ENCODE results near the gene PPP6R1.
A peak's percentile ranks its signal among the peaks of the same experiment; 100 is the strongest.
"Not testable (repeated sequence)": the region's sequence is repeated elsewhere in the genome, so short reads cannot be mapped to it uniquely, and the experiment has no call there.

PPP6R1 gene

GRCh38 chr19:55206664-55207500 lies 51.9 kb downstream of the PPP6R1 start:
- peak; percentile 75 for DNase-seq (ENCODE audit: low spot score)
- in situ Hi-C loops (cut with MboI; ENCODE audit: low sequenced_read_pairs, unreplicated experiment), result no loop called here
- TF ChIP-seq CTCF (IDR thresholded peaks at IDR 0.05; ENCODE audit: borderline replicate concordance, control extremely low read depth, extremely low read depth, insufficient read depth, missing control alignments), result no peak

GRCh38 chr19:55202199-55202598 lies 56.6 kb downstream of the PPP6R1 start:
- in situ Hi-C loops (cut with MboI; ENCODE audit: low sequenced_read_pairs, unreplicated experiment); DNase-seq (ENCODE audit: low spot score): not testable (repeated sequence)

- in situ Hi-C loops (cut with MboI; ENCODE audit: low sequenced_read_pairs, unreplicated experiment), result no loop called here
- no peak for DNase-seq (ENCODE audit: low spot score)
- TF ChIP-seq CTCF (IDR thresholded peaks at IDR 0.05; ENCODE audit: borderline replicate concordance, control extremely low read depth, extremely low read depth, insufficient read depth, missing control alignments), result no peak
Observed at GRCh38 chr19:55199620-55200204, 59.1 kb downstream of the PPP6R1 start.

- DNase-seq (ENCODE audit: low spot score), result no peak
- in situ Hi-C loops (cut with MboI; ENCODE audit: low sequenced_read_pairs, unreplicated experiment), result no loop called here
- no peak for TF ChIP-seq CTCF (IDR thresholded peaks at IDR 0.05; ENCODE audit: borderline replicate concordance, control extremely low read depth, extremely low read depth, insufficient read depth, missing control alignments)
Observed at GRCh38 chr19:55198651-55199050, 60.2 kb downstream of the PPP6R1 start.

- in situ Hi-C loops (cut with MboI; ENCODE audit: low sequenced_read_pairs, unreplicated experiment), result no loop called here
Observed at GRCh38 chr19:55197528-55197927, 61.3 kb downstream of the PPP6R1 start.

GRCh38 chr19:55196803-55197202 lies 62.0 kb downstream of the PPP6R1 start:
- in situ Hi-C loops (cut with MboI; ENCODE audit: low sequenced_read_pairs, unreplicated experiment), result no loop called here
- no peak for DNase-seq (ENCODE audit: low spot score)
- no peak for TF ChIP-seq CTCF (IDR thresholded peaks at IDR 0.05; ENCODE audit: borderline replicate concordance, control extremely low read depth, extremely low read depth, insufficient read depth, missing control alignments)

More at GRCh38 chr19:55197528-55197927, 61.3 kb downstream of the PPP6R1 start:
- TF ChIP-seq CTCF (IDR thresholded peaks at IDR 0.05; ENCODE audit: borderline replicate concordance, control extremely low read depth, extremely low read depth, insufficient read depth, missing control alignments), result no peak
- DNase-seq (ENCODE audit: low spot score), result no peak

- no peak for DNase-seq (ENCODE audit: low spot score)
- in situ Hi-C loops (cut with MboI; ENCODE audit: low sequenced_read_pairs, unreplicated experiment), result no loop called here
- TF ChIP-seq CTCF (IDR thresholded peaks at IDR 0.05; ENCODE audit: borderline replicate concordance, control extremely low read depth, extremely low read depth, insufficient read depth, missing control alignments), result no peak
Observed at GRCh38 chr19:55193481-55193880, 65.3 kb downstream of the PPP6R1 start.
